ENCODE results near the gene IGSF1.

Gene IGSF1

GRCh38 chrX:131226591-131226990, 62.5 kb downstream of the IGSF1 start:
- no peak overlapping the region for H3K4ac ChIP-seq (ENCODE audit: low read depth, low read length)
- H2BK15ac ChIP-seq (replicated peaks; ENCODE audit: low read depth) = no peak overlapping the region
- no peak overlapping the region for H4K5ac ChIP-seq (ENCODE audit: low read length)
- no peak overlapping the region for H3K27ac ChIP-seq (ENCODE audit: low read depth, low read length)
- H3K23ac ChIP-seq (ENCODE audit: low read length) = no peak overlapping the region
- H3K9ac ChIP-seq (ENCODE audit: low read length) = no peak overlapping the region
- H3K36me3 ChIP-seq (ENCODE audit: control insufficient read depth, insufficient read depth, low read length) = no peaks in the 10 kb centered on the region
- no CpG with 5 or more reads among the region's 4 CpGs for WGBS (ENCODE audit: extremely low coverage, insufficient coverage, low lambda C conversion rate)
- H3K18ac ChIP-seq (ENCODE audit: low read length) = no peak overlapping the region
- H2AK5ac ChIP-seq (ENCODE audit: low read length) = no peak overlapping the region
- no peak overlapping the region for H3K4me2 ChIP-seq (ENCODE audit: low read length)
- no peaks in the 10 kb centered on the region for H3K27me3 ChIP-seq (ENCODE audit: insufficient read depth, low read length, poor library complexity)
- no peaks in the 10 kb centered on the region for H3K4me1 ChIP-seq (ENCODE audit: control insufficient read depth, low read depth, low read length)
- no peak overlapping the region for H2BK120ac ChIP-seq (ENCODE audit: low read depth, low read length)
- H2BK5ac ChIP-seq (ENCODE audit: low read length) = no peak overlapping the region
- H3K4me3 ChIP-seq (ENCODE audit: low read length) = no peak overlapping the region
- no peak overlapping the region for H4K8ac ChIP-seq (ENCODE audit: low read depth, low read length)
- no peaks in the 10 kb centered on the region for H3K79me2 ChIP-seq (ENCODE audit: control insufficient read depth, insufficient read depth, low read length)
- no peaks in the 10 kb centered on the region for H3K79me1 ChIP-seq (ENCODE audit: low read length)
- no peak for DNase-seq
- H3K56ac ChIP-seq (ENCODE audit: low read length) = no peak overlapping the region

GRCh38 chrX:131225078-131225477, 64.0 kb downstream of the IGSF1 start:
- H3K4me1 ChIP-seq (ENCODE audit: control insufficient read depth, low read depth, low read length) = no peaks in the 10 kb centered on the region
- no peak overlapping the region for H2BK15ac ChIP-seq (replicated peaks; ENCODE audit: low read depth)
- H2BK120ac ChIP-seq (ENCODE audit: low read depth, low read length) = no peak overlapping the region
- no CpG with 5 or more reads among the region's 2 CpGs for WGBS (ENCODE audit: extremely low coverage, insufficient coverage, low lambda C conversion rate)
- H3K18ac ChIP-seq (ENCODE audit: low read length) = no peak overlapping the region
- H2AK5ac ChIP-seq (ENCODE audit: low read length) = no peak overlapping the region
- no peak overlapping the region for H3K27ac ChIP-seq (ENCODE audit: low read depth, low read length)
- H3K56ac ChIP-seq (ENCODE audit: low read length) = no peak overlapping the region
- H3K4ac ChIP-seq (ENCODE audit: low read depth, low read length) = no peak overlapping the region
- no peaks in the 10 kb centered on the region for H3K27me3 ChIP-seq (ENCODE audit: insufficient read depth, low read length, poor library complexity)
- no peaks in the 10 kb centered on the region for H3K79me2 ChIP-seq (ENCODE audit: control insufficient read depth, insufficient read depth, low read length)
- DNase-seq = no peak
- no peak overlapping the region for H4K8ac ChIP-seq (ENCODE audit: low read depth, low read length)
- H2BK5ac ChIP-seq (ENCODE audit: low read length) = no peak overlapping the region
- no peak overlapping the region for H3K23ac ChIP-seq (ENCODE audit: low read length)
- H3K36me3 ChIP-seq (ENCODE audit: control insufficient read depth, insufficient read depth, low read length) = no peaks in the 10 kb centered on the region
- H3K4me2 ChIP-seq (ENCODE audit: low read length) = no peak overlapping the region
- H3K9ac ChIP-seq (ENCODE audit: low read length) = no peak overlapping the region
- H3K79me1 ChIP-seq (ENCODE audit: low read length) = no peaks in the 10 kb centered on the region
- no peak overlapping the region for H3K4me3 ChIP-seq (ENCODE audit: low read length)
- H4K5ac ChIP-seq (ENCODE audit: low read length) = no peak overlapping the region

Data from mesendoderm (in vitro differentiated cells).